H1 (cell line): ENCODE data around the gene SSNA1. TPM values are rescaled to one million over a fixed set of nuclear protein-coding genes. Genes with fewer than 3 reads are reported as not detected.

Experiments used
- CBX8 ChIP-seq: fragments of 300-800, 300-1000 bp; sonication (generic); IDR thresholded peaks from 2 replicates; pipeline ENCODE4 v1.7.1; 2016; ENCODE audit warnings: low read depth, low read length, borderline replicate concordance
- EP300 ChIP-seq, 2 experiments: IDR thresholded peaks; 1 replicate in 1 of 2; 2 replicates in 1 of 2; pipeline ENCODE4 v1.6.1; 2011 to 2012; ENCODE audit warnings: low read depth in 2 of 2, low read length in 2 of 2, mild to moderate bottlenecking in 2 of 2, borderline replicate concordance in 1 of 2, inconsistent platforms in 1 of 2, moderate library complexity in 1 of 2
- TCF12 ChIP-seq: IDR thresholded peaks from 2 replicates; pipeline ENCODE4 v1.6.1; 2011; ENCODE audit warnings: low read depth, mild to moderate bottlenecking, low read length
- polyA plus RNA-seq, 7 experiments: library from polyadenylated mRNA; depleted of rRNA in 3 of 7; stranded (reverse) in 5 of 7; unstranded in 2 of 7; fragments of >200 nt in 5 of 7; fragments of 200-250 nt in 2 of 7; gene quantifications; 1 replicate in 5 of 7; 2 replicates in 1 of 7; 4 replicates in 1 of 7; pipeline versions ENCODE4 v1.2.1 to v1.2.3, GENCODE V29; 2011 to 2013; ENCODE audit warnings: missing spikeins in 2 of 7, mixed read lengths in 2 of 7
- total RNA-seq: library from RNA; stranded (reverse); fragmentation: NEBNext Ultra II Directional; extraction: Animal tissue kit (Norgen Biotek cat#: 25700); gene quantifications from 2 replicates; pipeline ENCODE4 v1.2.1, GENCODE V29; 2021
- TF ChIP-seq, protein P1 (sequence below), 3 experiments: IDR thresholded peaks; 1 replicate in 2 of 3; 2 replicates in 1 of 3; pipeline versions ENCODE4 v1.5.1 to v1.6.1; 2011; ENCODE audit warnings: low read length in 3 of 3, mild to moderate bottlenecking in 3 of 3, inconsistent platforms in 2 of 3, low read depth in 1 of 3, moderate library complexity in 1 of 3; ENCODE audit not compliant: insufficient read depth in 1 of 3; ENCODE audit errors: control extremely low read depth in 1 of 3
- TF ChIP-seq, protein P2 (sequence below): fragments of 300-600 bp; sonication (generic); IDR thresholded peaks from 2 replicates; pipeline ENCODE4 v1.7.1; 2012; ENCODE audit warnings: low read length, moderate library complexity, mild to moderate bottlenecking, inconsistent platforms; ENCODE audit not compliant: insufficient replicate concordance

Gene SSNA1
- total and polyA plus RNA-seq, 2 of the 8 experiments (the other 6 are each of a cell fraction or from before 2014, with no cell fraction given), result 87.3 to 157 TPM

DNA sequence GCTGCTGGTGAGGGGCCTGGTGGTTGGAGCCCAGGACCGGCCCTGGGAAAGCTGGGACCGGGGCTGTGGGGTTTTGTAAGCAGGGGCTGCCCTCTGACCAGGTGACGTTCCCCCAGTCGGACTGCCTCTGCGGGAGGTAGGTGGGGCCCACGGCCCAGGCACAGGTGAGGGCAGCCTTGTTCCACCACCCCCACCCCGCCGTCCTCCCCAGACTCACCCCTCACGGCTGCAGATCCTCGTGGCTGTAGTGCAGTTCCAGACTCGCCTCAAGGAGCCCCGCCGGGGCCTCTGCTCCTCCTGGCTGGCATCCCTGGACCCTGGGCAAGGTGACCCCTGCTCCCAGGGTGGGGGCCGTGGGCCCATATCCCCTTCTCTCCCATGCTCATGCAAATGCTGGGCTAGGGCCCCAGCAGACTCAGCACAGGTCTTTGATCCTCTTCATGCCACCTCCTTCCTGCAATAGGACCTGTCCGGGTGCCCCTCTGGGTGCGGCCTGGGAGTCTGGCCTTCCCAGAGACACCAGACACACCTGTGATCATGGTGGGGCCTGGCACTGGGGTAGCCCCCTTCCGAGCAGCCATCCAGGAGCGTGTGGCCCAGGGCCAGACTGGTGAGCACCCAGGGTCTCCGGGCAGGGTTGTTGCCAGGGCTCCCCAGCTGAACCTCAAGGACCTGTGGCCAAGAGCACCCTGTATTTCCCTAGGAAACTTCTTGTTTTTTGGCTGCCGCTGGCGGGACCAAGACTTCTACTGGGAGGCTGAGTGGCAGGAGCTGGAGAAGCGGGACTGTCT is 26.9 kb downstream of the SSNA1 start (continued):
- TF ChIP-seq, protein P1, sequence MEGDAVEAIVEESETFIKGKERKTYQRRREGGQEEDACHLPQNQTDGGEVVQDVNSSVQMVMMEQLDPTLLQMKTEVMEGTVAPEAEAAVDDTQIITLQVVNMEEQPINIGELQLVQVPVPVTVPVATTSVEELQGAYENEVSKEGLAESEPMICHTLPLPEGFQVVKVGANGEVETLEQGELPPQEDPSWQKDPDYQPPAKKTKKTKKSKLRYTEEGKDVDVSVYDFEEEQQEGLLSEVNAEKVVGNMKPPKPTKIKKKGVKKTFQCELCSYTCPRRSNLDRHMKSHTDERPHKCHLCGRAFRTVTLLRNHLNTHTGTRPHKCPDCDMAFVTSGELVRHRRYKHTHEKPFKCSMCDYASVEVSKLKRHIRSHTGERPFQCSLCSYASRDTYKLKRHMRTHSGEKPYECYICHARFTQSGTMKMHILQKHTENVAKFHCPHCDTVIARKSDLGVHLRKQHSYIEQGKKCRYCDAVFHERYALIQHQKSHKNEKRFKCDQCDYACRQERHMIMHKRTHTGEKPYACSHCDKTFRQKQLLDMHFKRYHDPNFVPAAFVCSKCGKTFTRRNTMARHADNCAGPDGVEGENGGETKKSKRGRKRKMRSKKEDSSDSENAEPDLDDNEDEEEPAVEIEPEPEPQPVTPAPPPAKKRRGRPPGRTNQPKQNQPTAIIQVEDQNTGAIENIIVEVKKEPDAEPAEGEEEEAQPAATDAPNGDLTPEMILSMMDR (IDR thresholded peaks at IDR 0.05; ENCODE audit: control extremely low read depth in 1 of 3, insufficient read depth in 1 of 3, low read depth in 1 of 3, low read length in 3 of 3), result no peak
- no peak for TF ChIP-seq TCF12
- TF ChIP-seq EP300 (IDR thresholded peaks at IDR 0.05; ENCODE audit: borderline replicate concordance in 1 of 2, low read depth in 2 of 2, low read length in 2 of 2), result no peak
- no peak for TF ChIP-seq CBX8
- TF ChIP-seq, protein P2, sequence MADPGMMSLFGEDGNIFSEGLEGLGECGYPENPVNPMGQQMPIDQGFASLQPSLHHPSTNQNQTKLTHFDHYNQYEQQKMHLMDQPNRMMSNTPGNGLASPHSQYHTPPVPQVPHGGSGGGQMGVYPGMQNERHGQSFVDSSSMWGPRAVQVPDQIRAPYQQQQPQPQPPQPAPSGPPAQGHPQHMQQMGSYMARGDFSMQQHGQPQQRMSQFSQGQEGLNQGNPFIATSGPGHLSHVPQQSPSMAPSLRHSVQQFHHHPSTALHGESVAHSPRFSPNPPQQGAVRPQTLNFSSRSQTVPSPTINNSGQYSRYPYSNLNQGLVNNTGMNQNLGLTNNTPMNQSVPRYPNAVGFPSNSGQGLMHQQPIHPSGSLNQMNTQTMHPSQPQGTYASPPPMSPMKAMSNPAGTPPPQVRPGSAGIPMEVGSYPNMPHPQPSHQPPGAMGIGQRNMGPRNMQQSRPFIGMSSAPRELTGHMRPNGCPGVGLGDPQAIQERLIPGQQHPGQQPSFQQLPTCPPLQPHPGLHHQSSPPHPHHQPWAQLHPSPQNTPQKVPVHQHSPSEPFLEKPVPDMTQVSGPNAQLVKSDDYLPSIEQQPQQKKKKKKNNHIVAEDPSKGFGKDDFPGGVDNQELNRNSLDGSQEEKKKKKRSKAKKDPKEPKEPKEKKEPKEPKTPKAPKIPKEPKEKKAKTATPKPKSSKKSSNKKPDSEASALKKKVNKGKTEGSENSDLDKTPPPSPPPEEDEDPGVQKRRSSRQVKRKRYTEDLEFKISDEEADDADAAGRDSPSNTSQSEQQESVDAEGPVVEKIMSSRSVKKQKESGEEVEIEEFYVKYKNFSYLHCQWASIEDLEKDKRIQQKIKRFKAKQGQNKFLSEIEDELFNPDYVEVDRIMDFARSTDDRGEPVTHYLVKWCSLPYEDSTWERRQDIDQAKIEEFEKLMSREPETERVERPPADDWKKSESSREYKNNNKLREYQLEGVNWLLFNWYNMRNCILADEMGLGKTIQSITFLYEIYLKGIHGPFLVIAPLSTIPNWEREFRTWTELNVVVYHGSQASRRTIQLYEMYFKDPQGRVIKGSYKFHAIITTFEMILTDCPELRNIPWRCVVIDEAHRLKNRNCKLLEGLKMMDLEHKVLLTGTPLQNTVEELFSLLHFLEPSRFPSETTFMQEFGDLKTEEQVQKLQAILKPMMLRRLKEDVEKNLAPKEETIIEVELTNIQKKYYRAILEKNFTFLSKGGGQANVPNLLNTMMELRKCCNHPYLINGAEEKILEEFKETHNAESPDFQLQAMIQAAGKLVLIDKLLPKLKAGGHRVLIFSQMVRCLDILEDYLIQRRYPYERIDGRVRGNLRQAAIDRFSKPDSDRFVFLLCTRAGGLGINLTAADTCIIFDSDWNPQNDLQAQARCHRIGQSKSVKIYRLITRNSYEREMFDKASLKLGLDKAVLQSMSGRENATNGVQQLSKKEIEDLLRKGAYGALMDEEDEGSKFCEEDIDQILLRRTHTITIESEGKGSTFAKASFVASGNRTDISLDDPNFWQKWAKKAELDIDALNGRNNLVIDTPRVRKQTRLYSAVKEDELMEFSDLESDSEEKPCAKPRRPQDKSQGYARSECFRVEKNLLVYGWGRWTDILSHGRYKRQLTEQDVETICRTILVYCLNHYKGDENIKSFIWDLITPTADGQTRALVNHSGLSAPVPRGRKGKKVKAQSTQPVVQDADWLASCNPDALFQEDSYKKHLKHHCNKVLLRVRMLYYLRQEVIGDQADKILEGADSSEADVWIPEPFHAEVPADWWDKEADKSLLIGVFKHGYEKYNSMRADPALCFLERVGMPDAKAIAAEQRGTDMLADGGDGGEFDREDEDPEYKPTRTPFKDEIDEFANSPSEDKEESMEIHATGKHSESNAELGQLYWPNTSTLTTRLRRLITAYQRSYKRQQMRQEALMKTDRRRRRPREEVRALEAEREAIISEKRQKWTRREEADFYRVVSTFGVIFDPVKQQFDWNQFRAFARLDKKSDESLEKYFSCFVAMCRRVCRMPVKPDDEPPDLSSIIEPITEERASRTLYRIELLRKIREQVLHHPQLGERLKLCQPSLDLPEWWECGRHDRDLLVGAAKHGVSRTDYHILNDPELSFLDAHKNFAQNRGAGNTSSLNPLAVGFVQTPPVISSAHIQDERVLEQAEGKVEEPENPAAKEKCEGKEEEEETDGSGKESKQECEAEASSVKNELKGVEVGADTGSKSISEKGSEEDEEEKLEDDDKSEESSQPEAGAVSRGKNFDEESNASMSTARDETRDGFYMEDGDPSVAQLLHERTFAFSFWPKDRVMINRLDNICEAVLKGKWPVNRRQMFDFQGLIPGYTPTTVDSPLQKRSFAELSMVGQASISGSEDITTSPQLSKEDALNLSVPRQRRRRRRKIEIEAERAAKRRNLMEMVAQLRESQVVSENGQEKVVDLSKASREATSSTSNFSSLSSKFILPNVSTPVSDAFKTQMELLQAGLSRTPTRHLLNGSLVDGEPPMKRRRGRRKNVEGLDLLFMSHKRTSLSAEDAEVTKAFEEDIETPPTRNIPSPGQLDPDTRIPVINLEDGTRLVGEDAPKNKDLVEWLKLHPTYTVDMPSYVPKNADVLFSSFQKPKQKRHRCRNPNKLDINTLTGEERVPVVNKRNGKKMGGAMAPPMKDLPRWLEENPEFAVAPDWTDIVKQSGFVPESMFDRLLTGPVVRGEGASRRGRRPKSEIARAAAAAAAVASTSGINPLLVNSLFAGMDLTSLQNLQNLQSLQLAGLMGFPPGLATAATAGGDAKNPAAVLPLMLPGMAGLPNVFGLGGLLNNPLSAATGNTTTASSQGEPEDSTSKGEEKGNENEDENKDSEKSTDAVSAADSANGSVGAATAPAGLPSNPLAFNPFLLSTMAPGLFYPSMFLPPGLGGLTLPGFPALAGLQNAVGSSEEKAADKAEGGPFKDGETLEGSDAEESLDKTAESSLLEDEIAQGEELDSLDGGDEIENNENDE, result no peak
